GM12878 (cell line): ENCODE data around the gene PBLD. TPM values are rescaled to one million over a fixed set of nuclear protein-coding genes. Genes with fewer than 3 reads are reported as not detected.
A peak's percentile ranks its signal among the peaks of the same experiment; 100 is the strongest.

ENCODE experiments used
- BACH1 ChIP-seq: fragments of 450-650 bp; IDR thresholded peaks from 2 replicates; pipeline ENCODE4 v1.6.1; 2017; ENCODE audit warnings: mild to moderate bottlenecking, borderline replicate concordance
- BHLHE40 ChIP-seq, 2 experiments: fragments of 450-650 bp in 1 of 2; IDR thresholded peaks; 2 replicates each; pipeline ENCODE4 v1.6.1; 2011 to 2017; ENCODE audit warnings: low read depth in 2 of 2, borderline replicate concordance in 1 of 2, improper control_type of control experiment in 1 of 2, low read length in 1 of 2, mild to moderate bottlenecking in 1 of 2
- CHD1 ChIP-seq: IDR thresholded peaks from 2 replicates; pipeline ENCODE4 v1.6.1; 2012; ENCODE audit warnings: low read depth, low read length, improper control_type of control experiment
- CHD2 ChIP-seq: IDR thresholded peaks from 2 replicates; pipeline ENCODE4 v1.6.1; 2011; ENCODE audit warnings: low read depth, low read length, improper control_type of control experiment, borderline replicate concordance
- CREB1 ChIP-seq: IDR thresholded peaks from 2 replicates; pipeline ENCODE4 v1.6.1; 2012; ENCODE audit warnings: low read depth, mild to moderate bottlenecking, inconsistent platforms
- EP300 ChIP-seq, 2 experiments: fragments of 150-350 bp in 1 of 2; IDR thresholded peaks; 2 replicates each; pipeline ENCODE4 v1.6.1; 2011 to 2012; ENCODE audit warnings: low read depth in 2 of 2, low read length in 2 of 2, borderline replicate concordance in 1 of 2, improper control_type of control experiment in 1 of 2, inconsistent platforms in 1 of 2; ENCODE audit not compliant: control insufficient read depth in 1 of 2
- FOXK2 ChIP-seq: fragments of 450-650 bp; IDR thresholded peaks from 2 replicates; pipeline ENCODE4 v1.6.1; 2017; ENCODE audit warnings: mild to moderate bottlenecking, moderate library complexity
- HDAC6 ChIP-seq: fragments of 200-600 bp; sonication (generic); IDR thresholded peaks from one replicate; pipeline ENCODE4 v1.8.0; 2017; ENCODE audit warnings: antibody characterized with exemption; ENCODE audit not compliant: unreplicated experiment
- IKZF2 ChIP-seq, 2 experiments: fragments of 450-650 bp; IDR thresholded peaks; 2 replicates each; pipeline ENCODE4 v1.6.1; 2017; ENCODE audit warnings: mild to moderate bottlenecking in 2 of 2, moderate library complexity in 2 of 2
- KLF5 ChIP-seq: fragments of 450-650 bp; IDR thresholded peaks from 2 replicates; pipeline ENCODE4 v1.6.1; 2014; ENCODE audit warnings: mild to moderate bottlenecking; ENCODE audit not compliant: partially characterized antibody
- MXI1 ChIP-seq: fragments of 150-350 bp; IDR thresholded peaks from 2 replicates; pipeline ENCODE4 v1.6.1; 2011; ENCODE audit warnings: low read depth, mild to moderate bottlenecking, inconsistent platforms, low read length, improper control_type of control experiment
- MYC ChIP-seq: IDR thresholded peaks from 2 replicates; pipeline ENCODE4 v1.6.1; 2011; ENCODE audit warnings: mild to moderate bottlenecking, low read length, moderate library complexity, inconsistent platforms; ENCODE audit not compliant: insufficient read depth, insufficient replicate concordance, insufficient read length, severe bottlenecking
- NFYA ChIP-seq: IDR thresholded peaks from 2 replicates; pipeline ENCODE4 v1.6.1; 2011; ENCODE audit warnings: low read depth, mild to moderate bottlenecking, low read length, improper control_type of control experiment, borderline replicate concordance
- NR2F1 ChIP-seq: fragments of 450-650 bp; conservative IDR thresholded peaks from 2 replicates; pipeline ENCODE4 v1.6.1; 2017; ENCODE audit warnings: mild to moderate bottlenecking
- PAX8 ChIP-seq: fragments of 450-650 bp; IDR thresholded peaks from 2 replicates; pipeline ENCODE4 v1.6.1; 2017; ENCODE audit warnings: mild to moderate bottlenecking, moderate library complexity
- POLR2AphosphoS2 ChIP-seq: IDR thresholded peaks from 2 replicates; pipeline ENCODE4 v1.6.1; 2011; ENCODE audit warnings: low read depth, mild to moderate bottlenecking, low read length, improper control_type of control experiment, moderate library complexity
- POLR2AphosphoS5 ChIP-seq: IDR thresholded peaks from 2 replicates; pipeline ENCODE4 v1.6.1; 2011; ENCODE audit warnings: mild to moderate bottlenecking, low read length, inconsistent platforms
- SRF ChIP-seq, 2 experiments: IDR thresholded peaks; 2 replicates each; pipeline ENCODE4 v1.6.1; 2011; ENCODE audit warnings: low read depth in 2 of 2, low read length in 2 of 2, mild to moderate bottlenecking in 1 of 2, moderate library complexity in 1 of 2
- TCF7 ChIP-seq: IDR thresholded peaks from 2 replicates; pipeline ENCODE4 v1.6.1; 2014; ENCODE audit warnings: antibody characterized with exemption, borderline replicate concordance
- WRNIP1 ChIP-seq: IDR thresholded peaks from 2 replicates; pipeline ENCODE4 v1.6.1; 2011; ENCODE audit warnings: low read depth, low read length, improper control_type of control experiment, borderline replicate concordance
- ZNF274 ChIP-seq: IDR thresholded peaks from one replicate; pipeline ENCODE4 v1.8.0; 2011; ENCODE audit not compliant: insufficient read length, insufficient read depth
- ZSCAN29 ChIP-seq: fragments of 450-650 bp; IDR thresholded peaks from 2 replicates; pipeline ENCODE4 v1.6.1; 2017; ENCODE audit warnings: mild to moderate bottlenecking, moderate library complexity
- ZZZ3 ChIP-seq: IDR thresholded peaks from 2 replicates; pipeline ENCODE4 v1.6.1; 2011; ENCODE audit warnings: low read depth; ENCODE audit not compliant: control insufficient read depth, insufficient read length
- polyA plus RNA-seq, 11 experiments: library from polyadenylated mRNA; depleted of rRNA in 4 of 11; unstranded in 6 of 11; stranded (reverse) in 5 of 11; fragments of >200 nt; fragmentation: Nextera tagmentation in 4 of 11; fragmentation: Illumina TruSeq in 1 of 11; extraction: Ambion mirVana in 4 of 11; extraction: Trizol in 1 of 11; gene quantifications; 1 replicate in 1 of 11; 2 replicates in 10 of 11; pipeline versions ENCODE4 v1.2.1 to v1.2.3, GENCODE V29; 2011 to 2016; ENCODE audit warnings: inconsistent platforms in 2 of 11, missing spikeins in 2 of 11, low read depth in 1 of 11
- total RNA-seq, 4 experiments: library from RNA; depleted of rRNA in 3 of 4; stranded (reverse); fragments of >200 nt in 3 of 4; fragmentation: Illumina TruSeq in 1 of 4; extraction: Trizol in 1 of 4; gene quantifications; 2 replicates each; pipeline versions ENCODE4 v1.2.1 to v1.2.3, GENCODE V29; 2013 to 2021
- TF ChIP-seq, protein P1 (sequence below): fragments of 450-650 bp; IDR thresholded peaks from 2 replicates; pipeline ENCODE4 v1.6.1; 2017; ENCODE audit warnings: antibody characterized with exemption, mild to moderate bottlenecking, moderate library complexity
- TF ChIP-seq, protein P2 (sequence below): fragments of 150-350 bp; IDR thresholded peaks from 2 replicates; pipeline ENCODE4 v1.6.1; 2016; ENCODE audit warnings: low read depth, low read length

Gene PBLD
- total and polyA plus RNA-seq, 10 of the 15 experiments (the other 5 are each of a cell fraction or from before 2014, with no cell fraction given): 0.68 to 2.8 (median 1.7) TPM

DNA sequence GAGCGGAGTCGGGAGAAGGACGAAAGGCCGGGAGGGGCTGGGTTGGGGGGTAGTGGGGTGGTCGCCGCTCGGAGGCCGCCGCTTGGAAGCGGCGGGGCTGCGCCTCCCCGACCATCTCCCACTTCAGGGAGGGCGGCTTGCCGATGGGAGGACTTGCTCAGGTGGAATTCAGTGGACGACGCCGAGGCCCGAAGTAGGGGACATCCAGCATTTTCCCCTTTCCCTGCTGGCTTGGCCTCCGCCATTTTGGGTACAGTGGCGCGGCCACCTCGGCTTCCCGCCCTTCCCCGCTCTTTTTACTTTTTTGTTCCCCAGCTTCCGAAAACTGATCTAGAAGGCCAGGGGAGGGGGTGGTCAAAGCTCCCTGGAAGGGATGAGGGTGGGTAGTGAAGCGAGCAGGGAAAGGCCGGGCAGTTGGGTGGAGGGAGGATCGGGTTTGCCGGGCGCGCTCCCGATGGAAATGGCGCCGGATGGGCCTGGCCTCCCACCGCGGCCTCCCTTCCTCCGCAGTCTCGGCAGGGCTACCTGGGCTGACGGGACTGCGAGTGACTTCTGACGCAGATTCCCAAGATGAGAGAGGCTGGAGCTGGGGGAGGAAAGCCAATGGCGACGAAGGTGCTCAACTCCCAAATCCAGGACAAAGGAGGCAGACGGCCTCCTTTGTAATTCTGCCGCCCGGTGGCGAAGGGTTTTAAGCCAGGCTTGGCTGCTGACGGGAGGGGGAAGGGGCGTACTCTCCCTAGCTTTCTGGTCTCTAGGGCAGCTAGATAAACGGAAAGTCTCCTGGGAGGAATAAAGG, at the start of gene PBLD (continued):
- TF ChIP-seq ZNF274 (no peak), TCF7 (no peak), PAX8 (no peak), BHLHE40 (IDR thresholded peaks at IDR 0.05; ENCODE audit: borderline replicate concordance in 1 of 2, low read depth in 2 of 2, low read length in 1 of 2) (no peak), FOXK2 (no peak), NR2F1 (no peak; the same call in 1 of the 2 replicates), ZZZ3 (no peak), NFYA (no peak), POLR2AphosphoS2 (no peak), MXI1 (no peak), MYC (no peak), HDAC6 (no peak), POLR2AphosphoS5 (peak; percentile 63; the same call in 1 of the 2 replicates), CREB1 (no peak), SRF (IDR thresholded peaks at IDR 0.05; ENCODE audit: low read depth in 2 of 2, low read length in 2 of 2) (no peak), IKZF2 (IDR thresholded peaks at IDR 0.05) (peak; percentile 84 to 85), CHD2 (no peak), EP300 (IDR thresholded peaks at IDR 0.05; ENCODE audit: borderline replicate concordance in 1 of 2, control insufficient read depth in 1 of 2, low read depth in 2 of 2, low read length in 2 of 2) (no peak), CHD1 (no peak), KLF5 (no peak), ZSCAN29 (no peak), WRNIP1 (0 out of 2 replicates have a peak, but pooled peaks have one; percentile 84), BACH1 (peak; percentile 82)
- TF ChIP-seq, protein P1, sequence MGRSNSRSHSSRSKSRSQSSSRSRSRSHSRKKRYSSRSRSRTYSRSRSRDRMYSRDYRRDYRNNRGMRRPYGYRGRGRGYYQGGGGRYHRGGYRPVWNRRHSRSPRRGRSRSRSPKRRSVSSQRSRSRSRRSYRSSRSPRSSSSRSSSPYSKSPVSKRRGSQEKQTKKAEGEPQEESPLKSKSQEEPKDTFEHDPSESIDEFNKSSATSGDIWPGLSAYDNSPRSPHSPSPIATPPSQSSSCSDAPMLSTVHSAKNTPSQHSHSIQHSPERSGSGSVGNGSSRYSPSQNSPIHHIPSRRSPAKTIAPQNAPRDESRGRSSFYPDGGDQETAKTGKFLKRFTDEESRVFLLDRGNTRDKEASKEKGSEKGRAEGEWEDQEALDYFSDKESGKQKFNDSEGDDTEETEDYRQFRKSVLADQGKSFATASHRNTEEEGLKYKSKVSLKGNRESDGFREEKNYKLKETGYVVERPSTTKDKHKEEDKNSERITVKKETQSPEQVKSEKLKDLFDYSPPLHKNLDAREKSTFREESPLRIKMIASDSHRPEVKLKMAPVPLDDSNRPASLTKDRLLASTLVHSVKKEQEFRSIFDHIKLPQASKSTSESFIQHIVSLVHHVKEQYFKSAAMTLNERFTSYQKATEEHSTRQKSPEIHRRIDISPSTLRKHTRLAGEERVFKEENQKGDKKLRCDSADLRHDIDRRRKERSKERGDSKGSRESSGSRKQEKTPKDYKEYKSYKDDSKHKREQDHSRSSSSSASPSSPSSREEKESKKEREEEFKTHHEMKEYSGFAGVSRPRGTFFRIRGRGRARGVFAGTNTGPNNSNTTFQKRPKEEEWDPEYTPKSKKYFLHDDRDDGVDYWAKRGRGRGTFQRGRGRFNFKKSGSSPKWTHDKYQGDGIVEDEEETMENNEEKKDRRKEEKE: no peak
- TF ChIP-seq, protein P2, sequence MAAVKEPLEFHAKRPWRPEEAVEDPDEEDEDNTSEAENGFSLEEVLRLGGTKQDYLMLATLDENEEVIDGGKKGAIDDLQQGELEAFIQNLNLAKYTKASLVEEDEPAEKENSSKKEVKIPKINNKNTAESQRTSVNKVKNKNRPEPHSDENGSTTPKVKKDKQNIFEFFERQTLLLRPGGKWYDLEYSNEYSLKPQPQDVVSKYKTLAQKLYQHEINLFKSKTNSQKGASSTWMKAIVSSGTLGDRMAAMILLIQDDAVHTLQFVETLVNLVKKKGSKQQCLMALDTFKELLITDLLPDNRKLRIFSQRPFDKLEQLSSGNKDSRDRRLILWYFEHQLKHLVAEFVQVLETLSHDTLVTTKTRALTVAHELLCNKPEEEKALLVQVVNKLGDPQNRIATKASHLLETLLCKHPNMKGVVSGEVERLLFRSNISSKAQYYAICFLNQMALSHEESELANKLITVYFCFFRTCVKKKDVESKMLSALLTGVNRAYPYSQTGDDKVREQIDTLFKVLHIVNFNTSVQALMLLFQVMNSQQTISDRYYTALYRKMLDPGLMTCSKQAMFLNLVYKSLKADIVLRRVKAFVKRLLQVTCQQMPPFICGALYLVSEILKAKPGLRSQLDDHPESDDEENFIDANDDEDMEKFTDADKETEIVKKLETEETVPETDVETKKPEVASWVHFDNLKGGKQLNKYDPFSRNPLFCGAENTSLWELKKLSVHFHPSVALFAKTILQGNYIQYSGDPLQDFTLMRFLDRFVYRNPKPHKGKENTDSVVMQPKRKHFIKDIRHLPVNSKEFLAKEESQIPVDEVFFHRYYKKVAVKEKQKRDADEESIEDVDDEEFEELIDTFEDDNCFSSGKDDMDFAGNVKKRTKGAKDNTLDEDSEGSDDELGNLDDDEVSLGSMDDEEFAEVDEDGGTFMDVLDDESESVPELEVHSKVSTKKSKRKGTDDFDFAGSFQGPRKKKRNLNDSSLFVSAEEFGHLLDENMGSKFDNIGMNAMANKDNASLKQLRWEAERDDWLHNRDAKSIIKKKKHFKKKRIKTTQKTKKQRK: no peak
